AG09309 (cell line): ENCODE measurements around the gene NXNL1.
A peak's percentile ranks its signal among the peaks of the same experiment; 100 is the strongest.

ENCODE experiments used
- DNase-seq: peaks from one replicate; pipeline ENCODE4 v3.0.0-alpha.2; 2010; ENCODE audit warnings: low read depth
- H3K4me3 ChIP-seq: 2 replicates; pipeline ENCODE4 v1.5.1; 2011; ENCODE audit warnings: mild to moderate bottlenecking, low read depth, low read length, moderate library complexity; ENCODE audit not compliant: control insufficient read depth
- CTCF ChIP-seq: IDR thresholded peaks from 2 replicates; pipeline ENCODE4 v1.5.1; 2011; ENCODE audit warnings: mild to moderate bottlenecking, low read depth, low read length, inconsistent platforms; ENCODE audit not compliant: insufficient read depth, control insufficient read depth; ENCODE audit errors: missing control alignments

The NXNL1 gene

GRCh38 chr19:17424743-17425365, 35.9 kb downstream of the NXNL1 start:
- DNase-seq, result no peak
- TF ChIP-seq CTCF, result peak; percentile 45

DNA sequence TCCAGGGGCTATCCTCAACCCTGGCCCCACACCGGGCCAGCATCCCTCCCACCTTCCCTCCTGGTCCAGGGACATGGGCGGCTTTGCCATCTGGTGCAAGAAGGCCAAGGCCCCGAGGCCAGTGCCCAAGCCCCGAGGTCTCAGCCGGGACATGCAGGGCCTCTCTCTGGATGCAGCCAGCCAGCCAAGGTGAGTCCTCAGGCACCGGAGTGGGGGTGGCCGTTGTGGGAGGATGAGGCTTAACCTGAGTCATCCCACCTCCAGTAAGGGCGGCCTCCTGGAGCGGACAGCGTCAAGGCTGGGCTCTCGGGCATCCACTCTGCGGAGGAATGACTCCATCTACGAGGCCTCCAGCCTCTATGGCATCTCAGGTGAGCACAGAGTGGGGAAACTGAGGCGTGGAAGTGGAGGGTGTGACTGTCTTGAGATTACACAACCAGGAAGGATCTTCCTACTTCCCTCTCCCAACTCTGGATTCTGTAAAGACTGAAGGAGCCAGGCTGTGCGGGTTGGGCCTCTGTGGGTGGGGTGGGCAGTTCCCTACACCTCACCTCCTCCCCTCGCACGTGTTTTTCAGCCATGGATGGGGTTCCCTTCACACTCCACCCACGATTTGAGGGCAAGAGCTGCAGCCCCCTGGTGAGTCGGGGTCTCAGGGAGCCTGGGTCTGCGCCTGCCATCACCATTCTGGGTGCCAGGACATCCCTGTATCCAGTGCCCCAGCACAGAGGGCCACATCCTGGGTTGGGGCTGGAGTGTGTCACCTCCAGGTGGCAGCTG, 37.1 kb downstream of the NXNL1 start:
- DNase-seq, result no peak
- no peak overlapping the region for H3K4me3 ChIP-seq
- no peak for TF ChIP-seq CTCF

More at GRCh38 chr19:17424743-17425365, 35.9 kb downstream of the NXNL1 start:
- H3K4me3 ChIP-seq, result no peak overlapping the region

DNA sequence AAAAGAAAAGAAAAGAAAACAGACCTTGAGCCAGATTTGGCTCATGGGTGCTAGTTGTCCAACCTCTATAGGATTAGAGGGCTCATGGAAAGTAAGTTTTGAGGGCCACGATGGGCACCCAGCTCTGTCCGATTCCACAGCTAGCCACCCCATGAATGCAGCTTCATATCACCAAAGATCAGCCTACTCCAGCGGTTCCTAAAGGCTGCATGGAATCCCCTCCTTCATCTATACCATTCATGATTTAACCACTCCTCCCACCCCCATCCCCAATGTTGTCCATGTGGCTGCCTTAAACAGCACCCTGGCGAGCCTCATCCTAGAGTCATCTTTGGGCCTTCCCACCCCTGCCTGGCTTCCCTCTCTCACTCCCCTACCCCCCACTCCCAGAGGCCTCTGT, 38.8 kb downstream of the NXNL1 start:
- H3K4me3 ChIP-seq, result no peak overlapping the region
- DNase-seq, result no peak
- TF ChIP-seq CTCF, result no peak

- H3K4me3 ChIP-seq, result peak overlapping the region; percentile 55
- DNase-seq, result no peak
- TF ChIP-seq CTCF, result no peak
Measured at GRCh38 chr19:17420475-17420924, 40.2 kb downstream of the NXNL1 start.

DNA sequence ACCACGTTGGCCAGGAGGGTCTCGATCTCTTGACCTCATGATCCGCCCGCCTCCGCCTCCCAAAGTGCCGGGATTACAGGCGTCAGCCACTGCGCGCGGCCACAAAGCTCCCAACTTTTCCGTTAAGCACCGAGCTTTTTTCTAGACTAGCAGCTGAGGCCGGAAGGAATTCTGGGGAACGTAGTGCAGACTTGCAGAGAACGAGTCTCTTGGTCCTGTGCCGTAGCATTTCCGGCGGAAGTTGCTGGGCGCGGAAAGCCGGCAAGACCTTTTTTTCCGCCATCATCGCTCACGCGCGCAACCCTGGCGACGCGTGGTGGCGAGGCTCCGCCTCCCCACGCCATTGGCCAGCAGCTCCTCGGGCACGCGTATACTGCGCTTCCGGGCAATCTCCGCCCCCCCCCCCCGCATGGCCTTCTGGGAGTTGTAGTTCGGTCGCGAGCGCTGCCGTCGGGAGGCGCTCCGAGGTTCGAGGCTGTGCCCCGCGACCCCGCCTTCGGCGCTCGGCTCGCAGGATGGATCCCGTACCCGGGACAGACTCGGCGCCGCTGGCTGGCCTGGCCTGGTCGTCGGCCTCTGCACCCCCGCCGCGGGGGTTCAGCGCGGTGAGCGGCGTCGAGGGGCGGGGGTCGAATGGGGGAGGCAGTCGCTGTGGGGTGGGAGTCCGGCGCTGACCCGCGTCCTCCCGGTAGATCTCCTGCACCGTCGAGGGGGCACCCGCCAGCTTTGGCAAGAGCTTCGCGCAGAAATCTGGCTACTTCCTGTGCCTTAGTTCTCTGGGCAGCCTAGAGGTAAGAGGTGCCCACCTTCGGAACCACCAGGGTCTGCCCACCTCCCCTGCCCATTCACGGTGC, 40.9 kb downstream of the NXNL1 start, which contains the start of gene MVB12A:
TSS of gene MVB12A (plus strand) at position 427 of the 854 bp plus-strand sequence. CDS start at position 516, 89 bp downstream.
- DNase-seq, result peak; percentile 96
- TF ChIP-seq CTCF, result no peak
- H3K4me3 ChIP-seq, result peak within 1 kb of the TSS; percentile 55

GRCh38 chr19:17419154-17419620, 41.5 kb downstream of the NXNL1 start:
- no peak for TF ChIP-seq CTCF
- peak overlapping the region; percentile 47 for H3K4me3 ChIP-seq
- no peak for DNase-seq
